K562 (cell line): Measurements from ENCODE around the gene ACVR2B. TPM values are rescaled to one million over a fixed set of nuclear protein-coding genes. Genes with fewer than 3 reads are reported as not detected.
A peak's percentile ranks its signal among the peaks of the same experiment; 100 is the strongest.

Experiments
- ATAC-seq: fragments of 200-7000 bp; cut with Tn5 transposase; 3 replicates; pipeline ENCODE4 v1.9.1; 2020; ENCODE audit warnings: moderate library complexity
- BruUV-seq: library from RNA; stranded (reverse); fragments of 400-500 nt; replicated peaks from 2 replicates; lab custom pipeline; 2021; lab: Mats Ljungman, UMichigan
- CTCF ChIA-PET: fragments of 300-600 bp; formaldehyde crosslinking; extraction: SDS; loops from one replicate; lab custom pipeline; 2021; ENCODE audit warnings: low intra/inter-chr PET ratio; lab: Yijun Ruan, JAX
- POLR2A ChIA-PET: fragments of 300-600, 350-650 bp; sonication (Branson Sonifier 250); formaldehyde crosslinking; extraction: SDS; loops from one replicate; lab custom pipeline; 2021; ENCODE audit warnings: antibody characterized with exemption, inconsistent platforms; lab: Yijun Ruan, JAX
- DNase-seq, 4 experiments: peaks; one replicate each; pipeline versions ENCODE4 v3.0.0 to v3.0.0-alpha.2; 2011 to 2018; ENCODE audit warnings: low spot score in 3 of 4, mixed read lengths in 3 of 4; ENCODE audit errors: extremely low read depth in 1 of 4
- FAIRE-seq: peaks from 2 replicates; lab custom pipeline; 2011; peaks lifted over from hg19 to GRCh38; lab: Jason Lieb, UNC
- H2AFZ ChIP-seq: 2 replicates; pipeline ENCODE4 v1.6.0; 2011; ENCODE audit warnings: low read depth, low read length, control low read depth, inconsistent platforms
- H3K27ac ChIP-seq: fragments of 200-600 bp; 3 replicates; pipeline ENCODE4 v1.8.0; 2011; ENCODE audit warnings: low read depth, mild to moderate bottlenecking, control low read depth, inconsistent platforms, low read length, moderate library complexity, mixed read lengths; ENCODE audit errors: extremely low read depth
- H3K27me3 ChIP-seq, 2 experiments: fragments of 300-600 bp in 1 of 2; 2 replicates in 1 of 2; 3 replicates in 1 of 2; pipeline versions ENCODE4 v1.6.0 to v1.8.0; 2011; ENCODE audit warnings: inconsistent platforms in 2 of 2, low read length in 2 of 2, mild to moderate bottlenecking in 1 of 2, mixed read lengths in 1 of 2, moderate library complexity in 1 of 2; ENCODE audit not compliant: control insufficient read depth in 2 of 2, insufficient read depth in 2 of 2
- H3K36me3 ChIP-seq: fragments of 300-600 bp; 3 replicates; pipeline ENCODE4 v1.8.0; 2011; ENCODE audit warnings: mild to moderate bottlenecking, low read length, inconsistent platforms; ENCODE audit not compliant: control insufficient read depth, insufficient read depth
- H3K4me1 ChIP-seq, 2 experiments: fragments of 200-600 bp in 1 of 2; replicated peaks in 1 of 2; 2 replicates in 1 of 2; 3 replicates in 1 of 2; pipeline versions ENCODE4 v1.5.1 to v1.8.0; 2011; ENCODE audit warnings: inconsistent platforms in 2 of 2, low read length in 2 of 2, mild to moderate bottlenecking in 1 of 2, mixed read lengths in 1 of 2, moderate library complexity in 1 of 2; ENCODE audit not compliant: control insufficient read depth in 2 of 2, insufficient read depth in 2 of 2
- H3K4me2 ChIP-seq: 2 replicates; pipeline ENCODE4 v1.6.1; 2011; ENCODE audit warnings: low read length, control low read depth, inconsistent platforms, mixed read lengths; ENCODE audit not compliant: insufficient read depth
- H3K4me3 ChIP-seq: fragments of 200-600 bp; sonication (generic), shearing (Covaris generic); 2 replicates; pipeline ENCODE4 v1.5.1; 2016; ENCODE audit warnings: control low read depth, inconsistent platforms
- H3K79me2 ChIP-seq: fragments of 200-600 bp; 3 replicates; pipeline ENCODE4 v1.8.0; 2011; ENCODE audit warnings: low read length, inconsistent platforms; ENCODE audit not compliant: control insufficient read depth, insufficient read depth
- H3K9ac ChIP-seq, 2 experiments: 2 replicates each; pipeline versions ENCODE4 v1.6.0 to v1.6.1; 2011; ENCODE audit warnings: low read depth in 2 of 2, low read length in 2 of 2, control low read depth in 1 of 2, inconsistent platforms in 1 of 2, mild to moderate bottlenecking in 1 of 2, mixed read lengths in 1 of 2; ENCODE audit not compliant: insufficient read depth in 1 of 2
- H3K9me1 ChIP-seq: one replicate; pipeline ENCODE4 v1.6.0; 2011; ENCODE audit warnings: inconsistent platforms, mild to moderate bottlenecking, low read length, moderate library complexity; ENCODE audit not compliant: control insufficient read depth, insufficient read depth
- H3K9me3 ChIP-seq: replicated peaks from 2 replicates; pipeline ENCODE4 v1.5.1; 2011; ENCODE audit warnings: low read depth, low read length, inconsistent platforms; ENCODE audit not compliant: control insufficient read depth, insufficient read depth
- H4K20me1 ChIP-seq: replicated peaks from 2 replicates; pipeline ENCODE4 v1.6.1; 2011; ENCODE audit warnings: low read length, inconsistent platforms, mixed read lengths; ENCODE audit not compliant: control insufficient read depth, insufficient read depth
- ARNT ChIP-seq, 2 experiments: fragments of 450-650 bp; IDR thresholded peaks; 2 replicates each; pipeline ENCODE4 v1.6.1; 2016; ENCODE audit warnings: mild to moderate bottlenecking in 1 of 2
- BHLHE40 ChIP-seq: IDR thresholded peaks from 2 replicates; pipeline ENCODE4 v1.6.1; 2011; ENCODE audit warnings: low read length, improper control_type of control experiment
- ELF1 ChIP-seq: fragments of 200-800 bp; sonication (Bioruptor generic); IDR thresholded peaks from 2 replicates; pipeline ENCODE4 v1.6.1; 2016; ENCODE audit warnings: missing genetic modification characterization, missing compliant biosample characterization
- GABPB1 ChIP-seq: sonication (generic); formaldehyde crosslinking; IDR thresholded peaks from 2 replicates; pipeline ENCODE4 v1.8.0; 2022; ENCODE audit warnings: mild to moderate bottlenecking, missing genetic modification reagents
- MCM3 ChIP-seq: fragments of 450-650 bp; IDR thresholded peaks from 2 replicates; pipeline ENCODE4 v1.6.1; 2016
- NCOA6 ChIP-seq: fragments of 450-650 bp; IDR thresholded peaks from 2 replicates; pipeline ENCODE4 v1.6.1; 2017; ENCODE audit warnings: mild to moderate bottlenecking
- NR2F6 ChIP-seq: fragments of 450-650 bp; formaldehyde crosslinking; IDR thresholded peaks from 2 replicates; pipeline ENCODE4 v1.4.0; 2020; ENCODE audit warnings: mild to moderate bottlenecking
- RAD21 ChIP-seq, 2 experiments: fragments of 250-450 bp in 1 of 2; fragments of 450-650 bp in 1 of 2; sonication (Bioruptor Pico) in 1 of 2; formaldehyde crosslinking in 1 of 2; IDR thresholded peaks in 1 of 2; conservative IDR thresholded peaks in 1 of 2; 2 replicates each; pipeline versions ENCODE4 v1.4.0 to v1.8.0; 2020 to 2022; ENCODE audit warnings: mild to moderate bottlenecking in 2 of 2, moderate library complexity in 1 of 2
- SMC3 ChIP-seq: conservative IDR thresholded peaks from 2 replicates; pipeline ENCODE4 v1.6.1; 2011; ENCODE audit warnings: low read depth, low read length, improper control_type of control experiment; ENCODE audit not compliant: insufficient read depth
- SP2 ChIP-seq: IDR thresholded peaks from 2 replicates; pipeline ENCODE4 v1.6.1; 2011; ENCODE audit warnings: mild to moderate bottlenecking, low read depth, low read length, moderate library complexity; ENCODE audit not compliant: poor library complexity, severe bottlenecking; ENCODE audit errors: extremely low read depth
- SPI1 ChIP-seq: IDR thresholded peaks from 2 replicates; pipeline ENCODE4 v1.6.1; 2011; ENCODE audit warnings: low read depth, low read length, control low read depth, borderline replicate concordance
- TEAD1 ChIP-seq, 2 experiments: fragments of 450-650 bp in 1 of 2; sonication (generic) in 1 of 2; formaldehyde crosslinking; IDR thresholded peaks; 2 replicates each; pipeline versions ENCODE4 v1.4.0 to v1.8.0; 2020 to 2022; ENCODE audit warnings: mild to moderate bottlenecking in 2 of 2, missing genetic modification reagents in 1 of 2
- ZFP1 ChIP-seq: fragments of 450-650 bp; formaldehyde crosslinking; IDR thresholded peaks from 2 replicates; pipeline ENCODE4 v1.4.0; 2020; ENCODE audit warnings: mild to moderate bottlenecking, mixed read lengths
- ZNF24 ChIP-seq: fragments of 450-650 bp; IDR thresholded peaks from 2 replicates; pipeline ENCODE4 v1.6.1; 2016
- WGBS: fragments of 100-300 bp; shearing (Covaris generic); methylation state at CpG from one replicate; pipeline ENCODE4 v1.1.6; 2016; ENCODE audit warnings: low coverage, mixed read lengths; ENCODE audit not compliant: insufficient coverage; ENCODE audit errors: missing lambda C conversion rate; 5-methylcytosine and 5-hydroxymethylcytosine counted together
- in situ Hi-C: fragments of 300-500 bp; cut with MboI; formaldehyde crosslinking; loops from 4 replicates; pipeline ENCODE4 v1.15.0; 2018; ENCODE audit warnings: inconsistent platforms, mixed read lengths
- intact Hi-C: fragments of 100-400 bp; cut with micrococcal nuclease; formaldehyde crosslinking; loops from 2 replicates; pipeline ENCODE4 v1.14.2; 2022
- polyA plus RNA-seq, 8 experiments: library from polyadenylated mRNA; depleted of rRNA in 4 of 8; stranded (reverse) in 5 of 8; unstranded in 3 of 8; fragments of >200 nt; fragmentation: Nextera tagmentation in 2 of 8; fragmentation: Illumina TruSeq in 1 of 8; extraction: Ambion mirVana in 2 of 8; extraction: Trizol in 1 of 8; gene quantifications; 2 replicates each; pipeline versions ENCODE4 v1.2.1 to v1.2.3, GENCODE V29; 2011 to 2014; ENCODE audit warnings: inconsistent platforms in 1 of 8, missing spikeins in 1 of 8
- total RNA-seq, 7 experiments: library from RNA; depleted of rRNA in 6 of 7; stranded (reverse); fragments of >200 nt in 6 of 7; fragmentation: Illumina TruSeq in 2 of 7; extraction: Trizol in 2 of 7; gene quantifications; 2 replicates each; pipeline versions ENCODE4 v1.2.1 to v1.2.3, GENCODE V29; 2011 to 2021; ENCODE audit warnings: low replicate concordance in 1 of 7
- TF ChIP-seq, protein P1 (sequence below), 2 experiments: fragments of 450-650 bp; formaldehyde crosslinking in 1 of 2; IDR thresholded peaks; 2 replicates each; pipeline versions ENCODE4 v1.4.0 to v1.6.1; 2014 to 2020; ENCODE audit warnings: mild to moderate bottlenecking in 2 of 2, borderline replicate concordance in 1 of 2, low read depth in 1 of 2

The ACVR2B gene
- total and polyA plus RNA-seq, 9 of the 15 experiments (the other 6 are each of a cell fraction or from before 2014, with no cell fraction given): 1.8 to 23.7 (median 7.1) TPM

DNA sequence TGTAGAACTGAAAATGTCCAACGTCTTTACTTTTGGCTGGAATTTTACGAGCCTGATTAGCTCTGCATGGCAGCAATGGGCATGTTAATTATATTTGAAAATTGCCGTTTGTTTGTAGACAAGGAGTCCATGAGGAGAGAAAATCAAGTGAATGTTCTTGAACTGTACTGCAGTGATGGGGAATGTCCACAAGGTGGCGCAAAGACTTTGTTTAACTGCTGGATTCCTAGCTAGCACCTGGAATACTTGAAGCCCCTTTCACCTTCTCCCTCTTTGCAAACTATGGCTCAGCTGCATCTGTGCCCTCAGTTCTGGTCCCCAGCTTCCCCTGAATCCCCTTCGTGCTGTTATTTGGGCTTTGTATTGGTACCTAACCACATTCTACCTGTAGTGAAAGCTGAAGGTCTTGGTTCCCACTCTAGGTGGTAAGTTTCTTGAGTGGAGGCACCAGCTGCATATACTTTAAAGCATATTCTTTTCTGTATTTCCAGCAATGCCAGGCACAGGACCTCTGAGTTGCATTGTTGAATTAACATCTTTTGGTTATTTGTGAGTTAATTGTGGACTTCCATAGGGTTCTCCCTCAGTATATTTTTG is 67.8 kb downstream of the ACVR2B start:
- POLR2A ChIA-PET: interaction anchor here (0.6 to 1.4 kb wide), 5 partner anchors 8 to 1707 kb away, joined by 3 to 5 read pairs (median 3); no protein-coding TSS in a partner anchor
- FAIRE-seq: peak; percentile 96
- no peaks in the 10 kb centered on the region for H4K20me1 ChIP-seq
- TF ChIP-seq ZNF24 (no peak), SMC3 (peak; percentile 94), ZFP1 (no peak), MCM3 (no peak), ARNT (IDR thresholded peaks at IDR 0.05) (0 out of 4 replicates have a peak, but pooled peaks of 1 of the 2 experiments have one; percentile 62), SPI1 (no peak), RAD21 (CRISPR knock-in tag; conservative IDR thresholded peaks at IDR 0.05 in 1 of 2, IDR thresholded peaks at IDR 0.05 in 1 of 2) (peak; percentile 75 to 85), BHLHE40 (no peak), NR2F6 (no peak), TEAD1 (CRISPR knock-in tag; IDR thresholded peaks at IDR 0.05) (no peak), ELF1 (tag) (no peak), NCOA6 (no peak), GABPB1 (CRISPR knock-in tag) (no peak), SP2 (no peak)
- TF ChIP-seq, protein P1, sequence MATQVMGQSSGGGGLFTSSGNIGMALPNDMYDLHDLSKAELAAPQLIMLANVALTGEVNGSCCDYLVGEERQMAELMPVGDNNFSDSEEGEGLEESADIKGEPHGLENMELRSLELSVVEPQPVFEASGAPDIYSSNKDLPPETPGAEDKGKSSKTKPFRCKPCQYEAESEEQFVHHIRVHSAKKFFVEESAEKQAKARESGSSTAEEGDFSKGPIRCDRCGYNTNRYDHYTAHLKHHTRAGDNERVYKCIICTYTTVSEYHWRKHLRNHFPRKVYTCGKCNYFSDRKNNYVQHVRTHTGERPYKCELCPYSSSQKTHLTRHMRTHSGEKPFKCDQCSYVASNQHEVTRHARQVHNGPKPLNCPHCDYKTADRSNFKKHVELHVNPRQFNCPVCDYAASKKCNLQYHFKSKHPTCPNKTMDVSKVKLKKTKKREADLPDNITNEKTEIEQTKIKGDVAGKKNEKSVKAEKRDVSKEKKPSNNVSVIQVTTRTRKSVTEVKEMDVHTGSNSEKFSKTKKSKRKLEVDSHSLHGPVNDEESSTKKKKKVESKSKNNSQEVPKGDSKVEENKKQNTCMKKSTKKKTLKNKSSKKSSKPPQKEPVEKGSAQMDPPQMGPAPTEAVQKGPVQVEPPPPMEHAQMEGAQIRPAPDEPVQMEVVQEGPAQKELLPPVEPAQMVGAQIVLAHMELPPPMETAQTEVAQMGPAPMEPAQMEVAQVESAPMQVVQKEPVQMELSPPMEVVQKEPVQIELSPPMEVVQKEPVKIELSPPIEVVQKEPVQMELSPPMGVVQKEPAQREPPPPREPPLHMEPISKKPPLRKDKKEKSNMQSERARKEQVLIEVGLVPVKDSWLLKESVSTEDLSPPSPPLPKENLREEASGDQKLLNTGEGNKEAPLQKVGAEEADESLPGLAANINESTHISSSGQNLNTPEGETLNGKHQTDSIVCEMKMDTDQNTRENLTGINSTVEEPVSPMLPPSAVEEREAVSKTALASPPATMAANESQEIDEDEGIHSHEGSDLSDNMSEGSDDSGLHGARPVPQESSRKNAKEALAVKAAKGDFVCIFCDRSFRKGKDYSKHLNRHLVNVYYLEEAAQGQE (IDR thresholded peaks at IDR 0.05; ENCODE audit: borderline replicate concordance): peak; percentile 79
- TF ChIP-seq, protein P1 (CRISPR knock-in tag; IDR thresholded peaks at IDR 0.05; ENCODE audit: low read depth): no peak

More for the DNA sequence above, 67.8 kb downstream of the ACVR2B start:
- Histone ChIP-seq H3K9me1 (no peaks in the 10 kb centered on the region), H3K27me3 (no peaks in the 10 kb centered on the region), H3K4me2 (no peak overlapping the region), H2AFZ (peak overlapping the region; percentile 54; the same call in 1 of the 2 replicates), H3K36me3 (peaks cover 17% of the 10 kb centered on the region; the same call in 2 of the 3 replicates), H3K4me3 (no peak overlapping the region), H3K4me1 (no peaks in the 10 kb centered on the region), H3K9ac (no peak overlapping the region), H3K9me3 (no peaks in the 10 kb centered on the region), H3K27ac (no peak overlapping the region), H3K79me2 (no peaks in the 10 kb centered on the region)
- intact Hi-C loops (loop anchor here (1.0 to 10.0 kb wide), 5 partner anchors 25 to 483 kb away; partner anchors contain the start of gene EXOG), in situ Hi-C loops (loop anchor here (10.0 kb wide), 1 partner anchor 133 kb away; no protein-coding TSS in a partner anchor)
- peak; percentile 65 to 86 (median 67) for DNase-seq
- WGBS: 0% methylated on average over 5 of the region's 5 CpGs
- CTCF ChIA-PET: interaction anchor here (0.5 to 4.3 kb wide), 10 partner anchors 16 to 509 kb away, joined by 3 to 26 read pairs (median 4); partner anchors contain the start of gene SCN5A
- BruUV-seq: no TSS peak
- ATAC-seq: peak; percentile 87
